Transverse colon (tissue), 4 donors: ENCODE data around the gene KRT78. TPM values are rescaled to one million over a fixed set of nuclear protein-coding genes. Genes with fewer than 3 reads are reported as not detected.

ENCODE experiments used
- DNase-seq: peaks from one replicate; pipeline ENCODE4 v3.0.0-alpha.2; 2019
- H3K27ac ChIP-seq, 4 donors: fragments of 200-600 bp; sonication (generic); 2 replicates each; pipeline ENCODE4 v1.5.1; 2016 to 2018; ENCODE audit warnings: inconsistent platforms in 4 of 4
- H3K27me3 ChIP-seq: fragments of 200-600 bp; sonication (generic); 2 replicates; pipeline ENCODE4 v1.5.1; 2017; ENCODE audit warnings: inconsistent platforms
- H3K36me3 ChIP-seq, 4 donors: fragments of 200-600 bp; sonication (generic); 2 replicates each; pipeline ENCODE4 v1.5.1; 2017 to 2019; ENCODE audit warnings: inconsistent platforms in 4 of 4
- H3K4me1 ChIP-seq, 4 donors: fragments of 200-600 bp; sonication (generic); 2 replicates each; pipeline ENCODE4 v1.5.1; 2017 to 2020; ENCODE audit warnings: inconsistent platforms in 4 of 4
- H3K4me3 ChIP-seq, 4 donors: fragments of 200-600 bp; sonication (generic); 1 replicate in 1 of 4; 2 replicates in 3 of 4; pipeline versions ENCODE4 v1.5.1 to v1.6.1; 2017 to 2019; ENCODE audit warnings: inconsistent platforms in 4 of 4
- H3K9me3 ChIP-seq, 2 donors: fragments of 200-600 bp; sonication (generic); 2 replicates each; pipeline ENCODE4 v1.5.1; 2017 to 2019; ENCODE audit warnings: inconsistent platforms in 2 of 2
- CTCF ChIP-seq, 5 experiments: fragments of 200-600 bp in 3 of 5; fragments of 450-650 bp in 2 of 5; sonication (generic) in 3 of 5; IDR thresholded peaks; 1 replicate in 2 of 5; 2 replicates in 3 of 5; pipeline ENCODE4 v1.5.1; 2016 to 2017; ENCODE audit warnings: antibody characterized with exemption in 5 of 5, inconsistent platforms in 3 of 5, mild to moderate bottlenecking in 2 of 5, moderate library complexity in 1 of 5
- EP300 ChIP-seq: sonication (generic); formaldehyde crosslinking; IDR thresholded peaks from one replicate; pipeline ENCODE4 v1.6.1; 2017; ENCODE audit warnings: antibody characterized with exemption, low read depth
- POLR2A ChIP-seq: fragments of 450-650 bp; IDR thresholded peaks from one replicate; pipeline ENCODE4 v1.6.1; 2016; ENCODE audit warnings: antibody characterized with exemption, mild to moderate bottlenecking, moderate library complexity
- POLR2AphosphoS5 ChIP-seq, 3 donors: sonication (generic); formaldehyde crosslinking; IDR thresholded peaks; one replicate each; pipeline ENCODE4 v1.6.1; 2016; ENCODE audit warnings: antibody characterized with exemption in 3 of 3
- WGBS, 2 donors: methylation state at CpG; one replicate each; pipeline ENCODE4 v1.1.5; 2018; ENCODE audit warnings: low coverage in 1 of 2; 5-methylcytosine and 5-hydroxymethylcytosine counted together
- in situ Hi-C, 4 donors: fragments of 200-750 bp; cut with MboI; loops; one replicate each; pipeline versions ENCODE4 v1.15.0 to v1.15.1; 2017; ENCODE audit warnings: low sequenced_read_pairs in 3 of 4, low pct_ligation_motif_present in 1 of 4, low pct_unique_long_range_greater_than_20kb in 1 of 4
- intact Hi-C: fragments of 100-400 bp; cut with DNase I; formaldehyde crosslinking; loops from one replicate; pipeline ENCODE4 v1.15.1; 2023; ENCODE audit warnings: low total_unique reads
- total RNA-seq, 4 donors: library from RNA; depleted of rRNA; stranded (reverse); fragments of >200 nt; gene quantifications; one replicate each; pipeline ENCODE4 v1.1.0, GENCODE V29; 2016

Gene KRT78
- total RNA-seq, 4 donors from 2014 or later = not detected

GRCh38 chr12:52807544-52808470, 41.0 kb downstream of the KRT78 start:
- no peak for TF ChIP-seq POLR2AphosphoS5 (IDR thresholded peaks at IDR 0.05)
- TF ChIP-seq POLR2A = no peak
- no peak for TF ChIP-seq EP300
- no peak for TF ChIP-seq CTCF (IDR thresholded peaks at IDR 0.05)
- Histone ChIP-seq H3K27ac (no peak overlapping the region), H3K4me3 (no peak overlapping the region), H3K36me3 (no peaks in the 10 kb centered on the region), H3K9me3 (no peaks in the 10 kb centered on the region), H3K27me3 (no peaks in the 10 kb centered on the region), H3K4me1 (no peaks in the 10 kb centered on the region)
- in situ Hi-C loops = no loop called here
- WGBS, 2 donors = 68 to 83% methylated on average over 3 to 16 of the region's 16 CpGs
- intact Hi-C loops = no loop called here
- no peak for DNase-seq

- Histone ChIP-seq H3K27me3 (no peaks in the 10 kb centered on the region), H3K4me1 (no peaks in the 10 kb centered on the region), H3K36me3 (no peaks in the 10 kb centered on the region), H3K9me3 (no peaks in the 10 kb centered on the region), H3K4me3 (no peak overlapping the region), H3K27ac (no peak overlapping the region)
- in situ Hi-C loops (no loop called here), intact Hi-C loops (no loop called here)
- TF ChIP-seq POLR2AphosphoS5 (IDR thresholded peaks at IDR 0.05) (no peak), CTCF (IDR thresholded peaks at IDR 0.05) (no peak), EP300 (no peak), POLR2A (no peak)
- DNase-seq = no peak
- WGBS, 2 donors = 80% methylated on average over 11 of the region's 11 CpGs; no CpG with 5 or more reads in 1 of the 2 donors
These were observed 41.8 kb downstream of the KRT78 start for GRCh38 chr12:52806821-52807543.

DNA sequence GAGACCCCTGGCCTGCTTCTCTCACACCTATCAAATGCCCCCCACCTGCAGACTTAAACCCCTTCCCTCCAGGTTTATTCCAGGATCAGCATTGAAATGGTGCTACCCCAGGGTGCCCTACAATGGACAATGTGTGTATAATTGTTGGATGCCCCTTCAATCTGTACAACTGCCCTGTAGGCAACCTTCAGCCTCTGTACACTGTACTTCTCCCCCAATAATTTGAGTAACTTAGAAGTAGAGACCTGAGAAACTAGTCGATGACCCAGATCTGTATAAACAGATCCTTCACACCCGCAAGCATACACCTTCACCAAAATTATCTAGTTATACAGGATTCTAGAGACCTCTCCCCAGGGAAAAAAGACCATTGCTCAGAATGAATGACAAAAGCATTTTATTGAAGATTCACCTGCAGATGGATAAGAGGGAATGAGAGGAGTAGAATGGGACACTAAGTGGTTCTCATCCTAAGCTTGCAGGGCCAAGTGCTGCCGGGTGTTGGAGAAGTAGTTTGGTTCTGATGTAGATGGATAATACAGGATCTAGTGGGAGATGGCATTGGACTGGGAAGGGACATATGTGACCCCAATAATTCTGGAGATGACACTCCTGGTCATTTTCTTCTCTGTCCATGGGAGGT, 42.5 kb downstream of the KRT78 start:
- in situ Hi-C loops = no loop called here
- no peak for TF ChIP-seq EP300
- no peak for TF ChIP-seq POLR2AphosphoS5 (IDR thresholded peaks at IDR 0.05)
- TF ChIP-seq CTCF (IDR thresholded peaks at IDR 0.05) = no peak
- TF ChIP-seq POLR2A = no peak
- no peaks in the 10 kb centered on the region for H3K36me3 ChIP-seq
- H3K4me1 ChIP-seq = no peaks in the 10 kb centered on the region
- 94 to 100% methylated on average over 1 to 3 of the region's 3 CpGs for WGBS, 2 donors
- no peaks in the 10 kb centered on the region for H3K27me3 ChIP-seq
- DNase-seq = no peak
- no peak overlapping the region for H3K27ac ChIP-seq
- H3K9me3 ChIP-seq = no peaks in the 10 kb centered on the region
- no peak overlapping the region for H3K4me3 ChIP-seq
- intact Hi-C loops = no loop called here

- Histone ChIP-seq H3K27ac (no peak overlapping the region), H3K9me3 (no peaks in the 10 kb centered on the region)
- intact Hi-C loops = no loop called here
These were observed 43.1 kb downstream of the KRT78 start for GRCh38 chr12:52805739-52806138.

More at GRCh38 chr12:52805739-52806138, 43.1 kb downstream of the KRT78 start:
- in situ Hi-C loops = no loop called here
- Histone ChIP-seq H3K4me3 (no peak overlapping the region), H3K4me1 (peaks cover 0 to 3% (median 1%) of the 10 kb centered on the region in 4 donors), H3K36me3 (no peaks in the 10 kb centered on the region), H3K27me3 (no peaks in the 10 kb centered on the region)
- DNase-seq = no peak
- 79 to 83% methylated on average over 1 to 3 of the region's 3 CpGs for WGBS, 2 donors
- no peak for TF ChIP-seq POLR2AphosphoS5 (IDR thresholded peaks at IDR 0.05)
- no peak for TF ChIP-seq CTCF (IDR thresholded peaks at IDR 0.05)
- TF ChIP-seq POLR2A = no peak
- no peak for TF ChIP-seq EP300
